ENCODE results near the gene SACM1L.

Gene SACM1L, protein sequence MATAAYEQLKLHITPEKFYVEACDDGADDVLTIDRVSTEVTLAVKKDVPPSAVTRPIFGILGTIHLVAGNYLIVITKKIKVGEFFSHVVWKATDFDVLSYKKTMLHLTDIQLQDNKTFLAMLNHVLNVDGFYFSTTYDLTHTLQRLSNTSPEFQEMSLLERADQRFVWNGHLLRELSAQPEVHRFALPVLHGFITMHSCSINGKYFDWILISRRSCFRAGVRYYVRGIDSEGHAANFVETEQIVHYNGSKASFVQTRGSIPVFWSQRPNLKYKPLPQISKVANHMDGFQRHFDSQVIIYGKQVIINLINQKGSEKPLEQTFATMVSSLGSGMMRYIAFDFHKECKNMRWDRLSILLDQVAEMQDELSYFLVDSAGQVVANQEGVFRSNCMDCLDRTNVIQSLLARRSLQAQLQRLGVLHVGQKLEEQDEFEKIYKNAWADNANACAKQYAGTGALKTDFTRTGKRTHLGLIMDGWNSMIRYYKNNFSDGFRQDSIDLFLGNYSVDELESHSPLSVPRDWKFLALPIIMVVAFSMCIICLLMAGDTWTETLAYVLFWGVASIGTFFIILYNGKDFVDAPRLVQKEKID
- total RNA-seq: 82.1 to 92.0 (median 91.8) reads per million in 3 donors

DNA sequence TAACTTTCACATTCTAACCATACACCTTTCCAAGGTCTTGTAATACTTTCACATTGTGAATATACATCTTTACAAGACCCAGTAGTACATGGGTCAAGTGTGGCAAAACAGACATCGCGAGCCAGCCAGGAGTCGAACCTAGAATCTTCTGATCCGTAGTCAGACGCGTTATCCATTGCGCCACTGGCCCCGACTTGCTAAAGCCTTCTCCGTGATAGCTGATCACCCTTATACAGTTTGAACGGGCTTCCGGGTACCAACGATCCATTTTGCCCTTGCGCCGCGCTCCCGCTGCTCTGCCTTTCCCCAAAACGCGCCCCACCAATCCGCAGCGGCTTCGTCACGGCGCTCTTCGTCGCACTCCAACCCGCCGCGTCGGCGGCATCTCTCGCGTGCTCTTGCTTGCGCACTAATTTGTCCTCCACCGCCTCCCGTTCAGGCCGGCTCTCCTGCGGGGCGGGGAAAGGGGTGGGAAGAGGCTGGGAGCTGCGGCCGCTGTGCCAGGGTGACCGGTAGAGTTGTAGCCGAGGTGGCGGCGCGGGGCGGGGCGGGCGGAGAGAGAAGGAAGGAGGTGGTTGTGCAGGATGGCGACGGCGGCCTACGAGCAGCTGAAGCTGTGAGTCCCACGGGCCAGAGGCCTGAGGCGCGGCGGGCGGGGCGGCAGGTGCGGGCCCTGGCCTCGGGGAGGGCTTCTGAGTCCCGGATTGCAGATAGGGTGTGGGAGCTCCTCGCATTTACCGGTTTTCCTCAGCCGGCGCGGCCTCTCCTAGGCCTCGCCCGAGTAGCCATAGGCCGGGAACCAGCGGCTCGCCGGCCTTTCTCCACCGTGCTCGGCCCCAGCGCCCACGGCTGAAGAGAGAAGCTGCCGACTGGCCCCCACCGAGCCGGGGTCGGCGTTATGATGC is at the start of gene SACM1L:
Gene SACM1L (plus strand): TSS at position 515 of the 905 bp plus-strand sequence. CDS start 70 bp downstream, at position 585.
- peak; percentile 93 to 94 (median 94) for DNase-seq
- Histone ChIP-seq H3K9me3 (ENCODE audit: control insufficient read depth, low read length) (no peaks in the 10 kb centered on the region), H3K27ac (ENCODE audit: insufficient read depth, low read length, poor library complexity, severe bottlenecking) (peak within 1 kb of the TSS; percentile 88), H3K4me1 (ENCODE audit: control insufficient read depth, insufficient read depth, low read length, poor library complexity, severe bottlenecking) (peaks cover 46% of the 10 kb centered on the region), H3K36me3 (ENCODE audit: control insufficient read depth, insufficient read depth, low read length) (no peaks in the 10 kb centered on the region), H3K4me3 (ENCODE audit: insufficient read depth, low read depth, low read length, poor library complexity, severe bottlenecking) (peak within 1 kb of the TSS; percentile 77), H3K27me3 (replicated peaks; ENCODE audit: control insufficient read depth, insufficient read depth, low read length, poor library complexity, severe bottlenecking) (no peaks in the 10 kb centered on the region)

DNA sequence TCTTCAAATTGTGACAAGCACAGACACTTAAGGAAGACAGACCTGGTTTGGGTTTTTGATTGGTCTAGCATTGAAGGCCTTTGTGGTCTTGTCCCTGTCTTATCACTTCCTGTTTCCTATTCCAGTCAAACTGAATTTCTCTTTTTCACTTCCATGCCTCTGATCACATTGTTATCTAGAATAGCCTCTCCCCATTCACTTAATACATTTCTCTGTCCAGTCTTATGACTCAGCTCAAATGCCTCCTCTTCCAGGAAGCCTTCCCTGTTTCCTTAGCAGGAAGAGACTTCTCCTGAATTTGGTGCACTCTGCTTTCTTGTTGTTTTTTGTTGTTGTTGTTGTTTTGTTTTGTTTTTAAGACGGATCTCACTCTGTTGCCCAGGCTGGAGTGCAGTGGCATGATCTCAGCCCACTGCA is 49.1 kb upstream of the SACM1L start:
- Histone ChIP-seq H3K36me3 (ENCODE audit: control insufficient read depth, insufficient read depth, low read length) (no peaks in the 10 kb centered on the region), H3K4me3 (ENCODE audit: insufficient read depth, low read depth, low read length, poor library complexity, severe bottlenecking) (no peak overlapping the region), H3K4me1 (ENCODE audit: control insufficient read depth, insufficient read depth, low read length, poor library complexity, severe bottlenecking) (no peaks in the 10 kb centered on the region), H3K27ac (ENCODE audit: insufficient read depth, low read length, poor library complexity, severe bottlenecking) (no peak overlapping the region), H3K9me3 (ENCODE audit: control insufficient read depth, low read length) (no peaks in the 10 kb centered on the region), H3K27me3 (replicated peaks; ENCODE audit: control insufficient read depth, insufficient read depth, low read length, poor library complexity, severe bottlenecking) (no peaks in the 10 kb centered on the region)
- DNase-seq: no peak

DNA sequence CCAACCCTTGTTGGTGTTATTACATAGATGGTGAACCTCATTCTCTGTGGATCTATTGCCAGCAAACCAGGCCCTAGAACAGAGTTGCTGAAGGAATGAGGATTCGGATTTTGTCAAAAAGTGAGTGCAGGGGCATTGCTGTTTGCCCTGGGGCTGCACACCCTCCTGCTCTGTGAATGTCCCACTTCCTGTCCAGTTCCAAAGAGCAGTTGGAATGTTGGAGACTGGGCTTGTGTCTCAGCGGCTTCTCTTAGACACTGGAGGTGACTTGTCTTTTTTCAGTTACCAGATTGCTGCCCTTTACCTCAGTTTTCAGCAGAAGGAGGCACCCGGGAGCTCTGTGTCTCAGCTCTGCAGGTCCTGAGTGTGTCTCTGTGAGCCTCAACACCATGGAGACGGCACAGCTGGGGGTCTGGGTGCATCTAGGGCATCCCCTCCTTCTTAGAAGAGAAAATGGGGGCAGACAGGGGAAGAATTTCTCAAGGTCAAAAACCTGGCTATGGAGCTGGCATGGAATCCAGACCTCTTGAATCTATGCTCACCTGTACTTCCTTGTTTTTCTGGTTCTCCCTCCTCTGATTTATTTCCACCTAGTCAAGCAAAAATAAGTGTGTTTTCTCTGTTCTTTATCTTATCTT is 48.4 kb upstream of the SACM1L start:
- H3K4me1 ChIP-seq (ENCODE audit: control insufficient read depth, insufficient read depth, low read length, poor library complexity, severe bottlenecking): no peaks in the 10 kb centered on the region
- H3K36me3 ChIP-seq (ENCODE audit: control insufficient read depth, insufficient read depth, low read length): no peaks in the 10 kb centered on the region
- H3K9me3 ChIP-seq (ENCODE audit: control insufficient read depth, low read length): no peaks in the 10 kb centered on the region
- H3K27me3 ChIP-seq (replicated peaks; ENCODE audit: control insufficient read depth, insufficient read depth, low read length, poor library complexity, severe bottlenecking): no peaks in the 10 kb centered on the region
- H3K4me3 ChIP-seq (ENCODE audit: insufficient read depth, low read depth, low read length, poor library complexity, severe bottlenecking): no peak overlapping the region
- H3K27ac ChIP-seq (ENCODE audit: insufficient read depth, low read length, poor library complexity, severe bottlenecking): no peak overlapping the region
- DNase-seq: no peak

DNA sequence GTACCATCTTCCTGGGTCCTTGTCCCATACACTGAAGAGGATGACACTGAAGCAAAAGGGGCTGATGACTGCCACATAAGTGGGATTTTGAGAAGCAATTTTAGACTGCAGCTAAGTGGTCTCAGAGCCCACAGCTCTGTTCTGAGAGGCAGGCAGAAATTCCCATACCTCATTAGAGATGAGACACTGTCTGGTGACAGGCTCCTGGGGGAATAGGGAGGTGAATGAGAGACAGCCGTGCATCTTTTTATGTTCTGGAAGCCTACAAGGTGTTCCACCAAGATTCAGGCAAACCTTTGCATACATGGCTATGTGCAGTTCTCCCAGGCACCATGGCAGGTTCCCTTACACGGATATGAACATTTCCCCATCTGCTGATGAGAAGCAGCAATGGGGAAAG is 47.4 kb upstream of the SACM1L start:
- Histone ChIP-seq H3K9me3 (ENCODE audit: control insufficient read depth, low read length) (no peaks in the 10 kb centered on the region), H3K36me3 (ENCODE audit: control insufficient read depth, insufficient read depth, low read length) (no peaks in the 10 kb centered on the region), H3K27ac (ENCODE audit: insufficient read depth, low read length, poor library complexity, severe bottlenecking) (no peak overlapping the region), H3K4me1 (ENCODE audit: control insufficient read depth, insufficient read depth, low read length, poor library complexity, severe bottlenecking) (no peaks in the 10 kb centered on the region), H3K4me3 (ENCODE audit: insufficient read depth, low read depth, low read length, poor library complexity, severe bottlenecking) (no peak overlapping the region), H3K27me3 (replicated peaks; ENCODE audit: control insufficient read depth, insufficient read depth, low read length, poor library complexity, severe bottlenecking) (no peaks in the 10 kb centered on the region)
- no peak for DNase-seq

DNA sequence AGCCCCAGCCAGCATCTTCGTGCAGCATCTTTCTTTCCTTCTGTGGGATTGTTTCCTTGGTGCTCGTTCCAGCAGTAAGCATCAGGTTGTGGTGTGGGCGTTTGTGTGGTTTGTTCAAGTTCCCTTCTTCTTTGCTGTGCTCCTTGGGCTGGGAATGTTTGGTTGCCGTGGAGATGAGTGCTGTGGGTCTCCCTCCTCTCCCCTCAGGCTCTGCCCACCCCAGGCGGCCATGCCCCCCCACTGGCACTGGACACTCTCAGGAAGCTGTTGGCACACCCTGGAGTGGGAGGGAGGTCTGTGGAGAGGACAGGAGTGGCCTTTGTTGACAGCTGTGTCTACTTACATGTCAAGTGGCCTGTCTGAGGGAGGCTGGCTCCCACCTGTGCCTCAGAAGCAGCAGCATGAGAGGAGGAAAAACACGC is 46.5 kb upstream of the SACM1L start:
- Histone ChIP-seq H3K27me3 (replicated peaks; ENCODE audit: control insufficient read depth, insufficient read depth, low read length, poor library complexity, severe bottlenecking) (no peaks in the 10 kb centered on the region), H3K9me3 (ENCODE audit: control insufficient read depth, low read length) (no peaks in the 10 kb centered on the region), H3K36me3 (ENCODE audit: control insufficient read depth, insufficient read depth, low read length) (no peaks in the 10 kb centered on the region), H3K27ac (ENCODE audit: insufficient read depth, low read length, poor library complexity, severe bottlenecking) (no peak overlapping the region), H3K4me3 (ENCODE audit: insufficient read depth, low read depth, low read length, poor library complexity, severe bottlenecking) (no peak overlapping the region), H3K4me1 (ENCODE audit: control insufficient read depth, insufficient read depth, low read length, poor library complexity, severe bottlenecking) (no peaks in the 10 kb centered on the region)
- no peak for DNase-seq

DNA sequence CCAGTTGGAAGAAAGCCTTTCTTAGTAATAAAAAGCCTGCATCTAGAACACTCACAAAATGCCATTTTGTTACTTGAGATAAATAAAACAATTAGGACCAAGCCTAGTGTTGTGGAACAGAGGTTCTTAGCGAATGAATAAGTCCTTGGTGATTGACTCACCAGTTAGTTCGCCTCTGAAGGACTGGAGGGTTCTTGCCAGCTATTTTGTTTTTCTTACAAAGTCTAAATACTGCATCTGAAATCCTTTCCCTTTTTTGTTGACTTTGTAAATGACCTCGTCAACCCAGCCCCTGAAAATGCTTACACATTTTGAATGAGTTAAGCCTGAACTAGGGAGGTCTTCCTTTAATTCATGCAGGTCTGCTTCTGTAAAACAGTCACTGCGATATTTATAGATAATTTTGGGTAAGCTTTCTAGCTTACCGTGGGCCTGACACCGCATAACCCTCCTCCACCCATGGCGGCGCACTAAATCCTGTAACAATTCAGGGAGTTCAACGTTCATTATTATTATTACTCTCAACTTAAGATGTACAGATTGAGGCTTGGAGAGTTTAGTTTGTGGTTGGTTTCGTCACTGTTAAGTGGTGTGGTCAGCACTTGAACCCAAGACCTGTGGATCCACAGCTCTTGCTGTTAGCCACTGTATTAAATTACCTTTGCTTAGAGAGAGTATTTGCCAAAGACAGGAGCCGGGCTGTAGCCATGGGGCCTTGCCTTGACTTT is 45.0 kb upstream of the SACM1L start:
- H3K27me3 ChIP-seq (replicated peaks; ENCODE audit: control insufficient read depth, insufficient read depth, low read length, poor library complexity, severe bottlenecking): no peaks in the 10 kb centered on the region
- no peak overlapping the region for H3K4me3 ChIP-seq (ENCODE audit: insufficient read depth, low read depth, low read length, poor library complexity, severe bottlenecking)
- no peaks in the 10 kb centered on the region for H3K4me1 ChIP-seq (ENCODE audit: control insufficient read depth, insufficient read depth, low read length, poor library complexity, severe bottlenecking)
- H3K9me3 ChIP-seq (ENCODE audit: control insufficient read depth, low read length): no peaks in the 10 kb centered on the region
- no peaks in the 10 kb centered on the region for H3K36me3 ChIP-seq (ENCODE audit: control insufficient read depth, insufficient read depth, low read length)
- no peak for DNase-seq
- no peak overlapping the region for H3K27ac ChIP-seq (ENCODE audit: insufficient read depth, low read length, poor library complexity, severe bottlenecking)

DNA sequence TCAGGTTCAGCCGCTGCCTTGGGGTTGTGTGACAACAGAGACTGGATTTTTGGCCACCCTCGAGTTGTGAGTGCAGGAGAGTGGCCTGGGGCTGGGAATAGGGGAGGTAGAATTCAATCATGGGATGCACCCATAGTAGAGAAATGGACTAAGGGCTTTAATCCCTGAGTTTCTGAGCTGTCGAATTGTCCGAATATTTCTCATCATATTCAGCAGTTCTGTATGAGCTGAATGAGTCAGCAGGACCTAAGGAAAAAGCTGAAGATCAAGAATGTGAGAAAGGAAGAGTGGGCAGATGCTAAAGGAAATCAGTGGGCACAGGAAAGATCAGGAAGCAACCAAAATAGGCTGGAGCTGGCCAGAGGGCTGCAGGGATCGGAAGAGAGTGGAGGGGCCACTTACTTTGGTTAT is 44.4 kb upstream of the SACM1L start:
- DNase-seq: no peak
- no peak overlapping the region for H3K27ac ChIP-seq (ENCODE audit: insufficient read depth, low read length, poor library complexity, severe bottlenecking)
- H3K27me3 ChIP-seq (replicated peaks; ENCODE audit: control insufficient read depth, insufficient read depth, low read length, poor library complexity, severe bottlenecking): no peaks in the 10 kb centered on the region
- no peak overlapping the region for H3K4me3 ChIP-seq (ENCODE audit: insufficient read depth, low read depth, low read length, poor library complexity, severe bottlenecking)
- H3K36me3 ChIP-seq (ENCODE audit: control insufficient read depth, insufficient read depth, low read length): no peaks in the 10 kb centered on the region
- H3K9me3 ChIP-seq (ENCODE audit: control insufficient read depth, low read length): no peaks in the 10 kb centered on the region
- no peaks in the 10 kb centered on the region for H3K4me1 ChIP-seq (ENCODE audit: control insufficient read depth, insufficient read depth, low read length, poor library complexity, severe bottlenecking)

DNA sequence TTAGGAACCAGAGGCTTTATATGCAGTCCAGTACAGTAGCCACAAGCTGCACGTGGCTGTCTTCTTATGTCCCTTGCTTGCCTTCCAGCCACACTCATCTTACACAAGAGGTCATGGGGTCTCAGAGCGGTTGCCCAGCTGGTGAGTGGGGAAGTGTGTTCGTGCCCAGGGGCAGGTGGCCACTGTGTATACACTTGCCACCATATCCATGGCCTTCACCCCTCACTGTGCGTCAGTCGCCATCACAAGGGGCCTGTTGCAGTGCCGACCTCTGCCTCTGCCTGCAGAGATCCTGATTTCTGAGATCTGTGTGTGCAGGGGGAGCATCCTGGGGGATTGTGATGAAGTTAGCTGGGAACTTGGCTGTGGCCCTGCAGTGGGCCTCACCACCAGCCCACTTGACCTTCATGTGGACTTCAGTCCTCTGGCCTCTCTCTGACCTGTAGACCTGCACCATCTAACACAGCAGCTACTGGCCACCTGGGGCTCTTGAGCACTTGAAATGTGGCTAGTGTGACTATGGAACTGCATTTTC is 43.1 kb upstream of the SACM1L start:
- H3K9me3 ChIP-seq (ENCODE audit: control insufficient read depth, low read length): no peaks in the 10 kb centered on the region
- no peak for DNase-seq
- no peak overlapping the region for H3K27ac ChIP-seq (ENCODE audit: insufficient read depth, low read length, poor library complexity, severe bottlenecking)
- no peaks in the 10 kb centered on the region for H3K27me3 ChIP-seq (replicated peaks; ENCODE audit: control insufficient read depth, insufficient read depth, low read length, poor library complexity, severe bottlenecking)
- H3K4me1 ChIP-seq (ENCODE audit: control insufficient read depth, insufficient read depth, low read length, poor library complexity, severe bottlenecking): no peaks in the 10 kb centered on the region
- no peak overlapping the region for H3K4me3 ChIP-seq (ENCODE audit: insufficient read depth, low read depth, low read length, poor library complexity, severe bottlenecking)
- no peaks in the 10 kb centered on the region for H3K36me3 ChIP-seq (ENCODE audit: control insufficient read depth, insufficient read depth, low read length)

DNA sequence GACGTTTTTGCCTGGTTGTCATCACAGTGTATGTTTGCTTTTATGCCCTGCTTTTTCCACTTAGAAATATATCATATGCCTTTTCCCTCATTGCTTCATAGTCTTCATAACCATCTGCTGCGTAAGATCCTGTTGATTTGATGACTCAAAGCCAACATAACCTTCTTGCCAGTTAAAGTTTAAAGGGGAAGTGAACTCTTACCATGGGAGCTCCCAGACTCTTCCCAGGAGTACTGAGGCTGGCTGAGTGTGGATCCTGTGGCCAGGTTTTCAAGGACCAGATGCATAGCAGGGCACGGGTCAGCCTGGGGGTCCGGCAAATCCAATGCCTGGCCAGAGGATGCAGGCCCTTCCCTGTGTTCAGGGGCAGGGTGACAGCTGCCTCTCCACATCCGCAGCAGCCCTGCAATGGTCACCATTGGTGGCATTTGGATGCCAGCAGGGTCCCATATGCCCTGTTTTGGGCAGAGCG is 42.0 kb upstream of the SACM1L start:
- Histone ChIP-seq H3K36me3 (ENCODE audit: control insufficient read depth, insufficient read depth, low read length) (no peaks in the 10 kb centered on the region), H3K27ac (ENCODE audit: insufficient read depth, low read length, poor library complexity, severe bottlenecking) (no peak overlapping the region), H3K27me3 (replicated peaks; ENCODE audit: control insufficient read depth, insufficient read depth, low read length, poor library complexity, severe bottlenecking) (no peaks in the 10 kb centered on the region), H3K4me1 (ENCODE audit: control insufficient read depth, insufficient read depth, low read length, poor library complexity, severe bottlenecking) (no peaks in the 10 kb centered on the region), H3K9me3 (ENCODE audit: control insufficient read depth, low read length) (no peaks in the 10 kb centered on the region), H3K4me3 (ENCODE audit: insufficient read depth, low read depth, low read length, poor library complexity, severe bottlenecking) (no peak overlapping the region)
- DNase-seq: no peak

Data from effector memory CD4-positive, alpha-beta T cell (primary cell).